PFSK-1 (cell line): ENCODE measurements around the gene DPCD.

Experiments used
- FOXP2 ChIP-seq: optimal IDR thresholded peaks from 2 replicates; pipeline ENCODE3; 2011; ENCODE audit warnings: borderline replicate concordance, control low read depth, inconsistent platforms; ENCODE audit not compliant: insufficient read depth; ENCODE audit errors: extremely low read length, extremely low read depth
- POLR2AphosphoS5 ChIP-seq: IDR thresholded peaks from 2 replicates; pipeline ENCODE4 v1.6.1; 2012; ENCODE audit warnings: low read depth, mild to moderate bottlenecking, control low read depth, low read length, moderate library complexity
- SIN3A ChIP-seq: IDR thresholded peaks from 2 replicates; pipeline ENCODE4 v1.6.1; 2012; ENCODE audit warnings: mild to moderate bottlenecking, low read length, moderate library complexity, borderline replicate concordance; ENCODE audit not compliant: insufficient read depth
- TAF1 ChIP-seq: IDR thresholded peaks from 2 replicates; pipeline ENCODE4 v1.6.1; 2012; ENCODE audit warnings: low read length, control low read depth, borderline replicate concordance; ENCODE audit not compliant: insufficient read depth
- TF ChIP-seq, protein P1 (sequence below), 2 experiments: IDR thresholded peaks; 2 replicates each; pipeline versions ENCODE4 v1.6.1 to v1.8.0; 2011 to 2012; ENCODE audit warnings: low read depth in 2 of 2, low read length in 2 of 2, control low read depth in 1 of 2, inconsistent platforms in 1 of 2, mild to moderate bottlenecking in 1 of 2, moderate library complexity in 1 of 2; ENCODE audit not compliant: insufficient read depth in 1 of 2

DPCD gene

DNA sequence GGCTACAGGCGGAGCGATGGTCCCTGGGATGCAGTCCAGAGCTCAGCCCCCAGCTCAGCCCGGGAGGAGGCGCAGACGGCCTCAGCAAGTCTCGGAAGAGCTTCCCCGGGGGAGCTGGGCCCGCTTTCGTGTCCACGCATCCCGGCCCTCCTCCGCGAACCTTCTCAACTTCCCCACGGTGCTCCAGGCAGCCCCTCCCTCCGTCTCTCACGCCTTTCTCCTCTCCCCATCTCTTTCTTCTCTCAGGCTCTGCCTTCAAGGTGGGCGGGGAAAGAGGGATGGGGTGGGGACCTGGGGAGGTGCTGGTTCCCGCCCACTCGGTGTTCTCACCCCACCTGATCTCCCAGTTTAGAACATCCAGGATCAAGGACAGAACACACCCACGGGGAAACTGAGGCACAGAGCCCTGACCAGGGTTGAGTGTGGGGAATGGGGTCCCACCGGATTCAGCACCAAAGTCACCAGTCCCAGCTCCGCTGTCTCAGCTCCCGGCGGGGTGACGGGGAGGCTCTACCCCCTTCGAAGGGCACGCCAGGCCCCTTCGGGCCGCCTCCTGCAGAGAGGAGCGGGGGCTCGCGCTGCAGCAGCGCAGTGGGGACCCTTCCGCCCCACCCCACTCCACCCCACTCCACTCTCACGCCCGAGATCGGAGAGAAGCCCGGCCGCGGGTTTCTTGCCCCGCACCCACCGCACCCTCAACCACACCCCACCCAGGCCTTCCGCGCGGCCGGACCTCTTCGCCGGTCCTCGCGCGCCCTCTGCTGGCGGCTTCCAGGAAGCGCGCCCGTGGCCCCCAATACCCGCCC lies 18.3 kb upstream of the DPCD start:
- no peak for TF ChIP-seq FOXP2

DNA sequence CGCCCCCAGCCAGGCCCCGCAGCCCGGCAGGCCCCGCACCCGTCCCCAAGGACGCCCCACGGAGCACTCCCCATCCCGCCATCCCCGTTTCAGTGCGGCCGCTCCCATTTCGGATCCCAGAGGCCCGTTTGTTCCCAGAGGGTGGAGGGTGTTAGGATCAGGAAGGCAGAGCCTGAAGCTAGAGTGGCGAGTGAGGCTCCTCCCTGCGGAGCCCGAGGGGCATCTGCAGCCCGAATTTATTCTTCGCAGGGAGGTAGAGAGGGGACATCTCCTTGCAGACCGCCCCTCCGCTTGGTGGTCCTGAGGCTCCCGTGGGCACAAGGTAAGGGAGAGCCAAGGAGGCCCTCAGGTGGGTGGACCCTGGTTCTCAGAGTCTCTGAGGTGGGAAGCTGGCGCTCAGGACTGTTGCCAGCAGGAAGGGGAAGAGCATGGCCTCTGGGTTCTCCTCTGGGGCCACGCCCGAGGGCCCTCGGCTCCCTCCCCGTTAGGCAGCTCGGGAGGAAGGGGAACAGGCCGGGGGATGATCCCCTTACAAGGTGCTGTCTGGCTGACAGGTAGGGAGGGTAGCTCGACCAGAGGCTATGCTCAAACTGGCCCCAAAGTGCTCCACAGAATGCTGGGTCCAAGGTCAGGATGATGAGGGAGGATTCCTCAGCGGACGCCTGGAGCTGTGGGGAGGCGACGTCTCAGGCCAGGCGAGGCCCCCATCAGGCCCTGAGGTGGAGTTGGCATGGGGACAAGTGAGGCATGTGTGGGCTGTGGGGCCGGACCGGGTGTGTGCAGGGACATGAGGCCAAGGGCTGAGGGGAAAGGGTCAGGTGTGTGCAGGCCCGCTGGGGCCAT lies 17.5 kb upstream of the DPCD start:
- no peak for TF ChIP-seq POLR2AphosphoS5
- TF ChIP-seq SIN3A: no peak

DNA sequence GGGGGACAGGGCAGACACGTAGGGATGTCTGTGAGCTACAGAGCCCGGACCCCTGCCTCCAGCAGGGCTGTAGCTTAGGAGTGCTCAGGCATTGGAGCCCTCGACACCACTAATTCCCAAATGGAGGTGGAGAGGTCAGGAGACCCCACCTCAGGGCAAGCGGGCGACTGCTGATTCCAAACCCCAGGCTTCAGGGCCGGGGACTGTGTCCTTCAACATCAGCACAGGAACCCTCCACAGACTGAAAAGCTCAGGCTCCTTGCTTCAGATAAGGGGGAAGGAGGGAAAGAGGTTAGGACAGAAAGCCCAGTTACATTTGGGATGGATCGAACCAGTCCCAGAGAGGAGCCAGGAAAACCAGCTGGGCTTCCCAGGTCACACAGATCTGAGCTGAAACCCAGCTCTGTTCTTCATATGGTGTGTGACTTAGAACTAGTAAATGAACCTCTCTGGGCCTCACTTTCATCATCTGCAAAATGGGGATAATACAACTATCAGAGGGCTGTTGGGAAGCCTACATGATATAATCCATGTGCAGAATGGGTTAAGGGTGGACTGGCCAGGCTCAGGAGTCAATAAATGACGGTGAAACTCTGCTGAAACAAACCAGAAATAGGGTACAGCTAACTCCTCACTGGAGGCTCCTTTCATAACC lies 16.7 kb upstream of the DPCD start:
- no peak for TF ChIP-seq FOXP2
- no peak for TF ChIP-seq SIN3A
- no peak for TF ChIP-seq POLR2AphosphoS5
- TF ChIP-seq, protein P1, sequence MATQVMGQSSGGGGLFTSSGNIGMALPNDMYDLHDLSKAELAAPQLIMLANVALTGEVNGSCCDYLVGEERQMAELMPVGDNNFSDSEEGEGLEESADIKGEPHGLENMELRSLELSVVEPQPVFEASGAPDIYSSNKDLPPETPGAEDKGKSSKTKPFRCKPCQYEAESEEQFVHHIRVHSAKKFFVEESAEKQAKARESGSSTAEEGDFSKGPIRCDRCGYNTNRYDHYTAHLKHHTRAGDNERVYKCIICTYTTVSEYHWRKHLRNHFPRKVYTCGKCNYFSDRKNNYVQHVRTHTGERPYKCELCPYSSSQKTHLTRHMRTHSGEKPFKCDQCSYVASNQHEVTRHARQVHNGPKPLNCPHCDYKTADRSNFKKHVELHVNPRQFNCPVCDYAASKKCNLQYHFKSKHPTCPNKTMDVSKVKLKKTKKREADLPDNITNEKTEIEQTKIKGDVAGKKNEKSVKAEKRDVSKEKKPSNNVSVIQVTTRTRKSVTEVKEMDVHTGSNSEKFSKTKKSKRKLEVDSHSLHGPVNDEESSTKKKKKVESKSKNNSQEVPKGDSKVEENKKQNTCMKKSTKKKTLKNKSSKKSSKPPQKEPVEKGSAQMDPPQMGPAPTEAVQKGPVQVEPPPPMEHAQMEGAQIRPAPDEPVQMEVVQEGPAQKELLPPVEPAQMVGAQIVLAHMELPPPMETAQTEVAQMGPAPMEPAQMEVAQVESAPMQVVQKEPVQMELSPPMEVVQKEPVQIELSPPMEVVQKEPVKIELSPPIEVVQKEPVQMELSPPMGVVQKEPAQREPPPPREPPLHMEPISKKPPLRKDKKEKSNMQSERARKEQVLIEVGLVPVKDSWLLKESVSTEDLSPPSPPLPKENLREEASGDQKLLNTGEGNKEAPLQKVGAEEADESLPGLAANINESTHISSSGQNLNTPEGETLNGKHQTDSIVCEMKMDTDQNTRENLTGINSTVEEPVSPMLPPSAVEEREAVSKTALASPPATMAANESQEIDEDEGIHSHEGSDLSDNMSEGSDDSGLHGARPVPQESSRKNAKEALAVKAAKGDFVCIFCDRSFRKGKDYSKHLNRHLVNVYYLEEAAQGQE (IDR thresholded peaks at IDR 0.05; ENCODE audit: insufficient read depth in 1 of 2, low read depth in 2 of 2, low read length in 2 of 2): no peak
- TF ChIP-seq TAF1: no peak

DNA sequence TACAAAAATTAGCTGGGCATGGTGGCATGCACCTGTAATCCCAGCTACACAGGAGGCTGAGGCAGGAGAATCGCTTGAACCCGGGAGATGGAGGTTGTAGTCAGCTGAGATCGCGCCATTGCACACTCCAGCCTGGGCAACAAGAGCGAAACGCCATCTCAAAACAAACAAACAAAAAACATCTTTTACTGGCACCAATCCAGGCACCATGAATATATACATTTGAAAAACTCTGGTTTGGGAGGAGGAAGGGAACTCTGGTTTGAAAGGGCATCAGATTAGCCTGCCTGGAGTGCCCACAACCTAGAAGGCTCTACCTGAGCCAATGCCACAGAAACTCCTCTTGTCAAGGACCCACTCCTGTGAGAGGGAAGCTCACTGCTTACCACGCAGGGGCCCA lies 16.0 kb upstream of the DPCD start:
- TF ChIP-seq POLR2AphosphoS5 (no peak), FOXP2 (no peak), TAF1 (no peak), SIN3A (no peak)
- TF ChIP-seq, protein P1 (IDR thresholded peaks at IDR 0.05; ENCODE audit: insufficient read depth in 1 of 2, low read depth in 2 of 2, low read length in 2 of 2): no peak

DNA sequence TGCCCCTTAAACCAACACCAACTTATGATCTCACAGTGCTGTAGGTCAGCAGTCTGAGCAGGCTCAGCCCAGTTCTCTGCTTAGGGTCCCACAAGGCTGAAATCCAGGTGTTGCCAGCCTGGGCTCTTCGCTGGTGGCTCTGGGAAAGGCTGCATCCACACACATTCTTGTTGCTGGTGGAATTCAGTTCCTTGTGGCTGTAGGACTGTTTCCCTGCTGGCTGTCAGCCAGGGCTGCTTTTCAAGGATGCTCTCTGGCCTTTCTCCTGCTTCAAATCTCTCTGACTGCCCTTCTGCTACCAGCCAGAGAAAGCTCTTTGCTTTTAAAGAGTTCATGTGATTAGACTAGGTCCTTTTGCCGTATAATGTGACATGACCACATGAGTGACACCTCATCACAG lies 15.3 kb upstream of the DPCD start:
- TF ChIP-seq TAF1: no peak
- TF ChIP-seq FOXP2: no peak
- TF ChIP-seq, protein P1 (IDR thresholded peaks at IDR 0.05; ENCODE audit: insufficient read depth in 1 of 2, low read depth in 2 of 2, low read length in 2 of 2): no peak
- TF ChIP-seq SIN3A: no peak
- TF ChIP-seq POLR2AphosphoS5: no peak
